K562 (cell line): ENCODE data around the gene PIK3CB. TPM values are rescaled to one million over a fixed set of nuclear protein-coding genes. Genes with fewer than 3 reads are reported as not detected.

ENCODE experiments used
- CBFB ChIP-seq: sonication (generic); formaldehyde crosslinking; IDR thresholded peaks from 2 replicates; pipeline ENCODE4 v1.4.0; 2020; ENCODE audit warnings: mild to moderate bottlenecking, missing genetic modification reagents
- EHMT2 ChIP-seq: fragments of 450-650 bp; IDR thresholded peaks from 2 replicates; pipeline ENCODE4 v1.6.1; 2018; ENCODE audit warnings: antibody characterized with exemption
- ELF2 ChIP-seq: fragments of 250-450 bp; sonication (Bioruptor Pico); IDR thresholded peaks from 2 replicates; pipeline ENCODE4 v1.5.0; 2021; ENCODE audit warnings: mild to moderate bottlenecking
- FOS ChIP-seq: IDR thresholded peaks from 3 replicates; pipeline ENCODE4 v1.6.1; 2011; ENCODE audit not compliant: insufficient read length; ENCODE audit errors: extremely low read depth
- HCFC1 ChIP-seq: IDR thresholded peaks from 2 replicates; pipeline ENCODE4 v1.6.1; 2012; ENCODE audit warnings: low read depth, low read length, improper control_type of control experiment
- HNRNPLL ChIP-seq: fragments of 200-400 bp; formaldehyde crosslinking; IDR thresholded peaks from 2 replicates; pipeline ENCODE4 v1.6.1; 2017; ENCODE audit warnings: low read length, low read depth, mild to moderate bottlenecking; ENCODE audit not compliant: poor library complexity, severe bottlenecking
- LEF1 ChIP-seq: fragments of 450-650 bp; IDR thresholded peaks from 2 replicates; pipeline ENCODE4 v1.6.1; 2016; ENCODE audit warnings: mild to moderate bottlenecking
- MCM3 ChIP-seq: fragments of 450-650 bp; IDR thresholded peaks from 2 replicates; pipeline ENCODE4 v1.6.1; 2016
- MTF1 ChIP-seq: fragments of 250-450 bp; sonication (Bioruptor Pico); IDR thresholded peaks from 2 replicates; pipeline ENCODE4 v1.9.0; 2021; ENCODE audit warnings: moderate library complexity, mild to moderate bottlenecking, inconsistent platforms, borderline replicate concordance
- NFIC ChIP-seq: fragments of 450-650 bp; IDR thresholded peaks from 2 replicates; pipeline ENCODE4 v1.6.1; 2017; ENCODE audit warnings: mild to moderate bottlenecking, inconsistent platforms
- NFYB ChIP-seq: IDR thresholded peaks from 2 replicates; pipeline ENCODE4 v1.6.1; 2011; ENCODE audit warnings: mild to moderate bottlenecking, moderate library complexity; ENCODE audit not compliant: insufficient read length; ENCODE audit errors: extremely low read depth
- RFX5 ChIP-seq: IDR thresholded peaks from 2 replicates; pipeline ENCODE4 v1.6.1; 2011; ENCODE audit warnings: low read depth, mild to moderate bottlenecking, improper control_type of control experiment, low read length
- SAFB2 ChIP-seq: fragments of 200-400 bp; formaldehyde crosslinking; IDR thresholded peaks from 2 replicates; pipeline ENCODE4 v1.6.1; 2018; ENCODE audit warnings: borderline replicate concordance, low read length, low read depth, moderate library complexity; ENCODE audit not compliant: severe bottlenecking
- SIX5 ChIP-seq, 2 experiments: IDR thresholded peaks; 2 replicates each; pipeline ENCODE4 v1.6.1; 2011; ENCODE audit warnings: low read length in 2 of 2, borderline replicate concordance in 1 of 2, low read depth in 1 of 2, mild to moderate bottlenecking in 1 of 2, moderate library complexity in 1 of 2; ENCODE audit not compliant: insufficient read depth in 1 of 2
- SMARCB1 ChIP-seq: IDR thresholded peaks from 2 replicates; pipeline ENCODE4 v1.6.1; 2011; ENCODE audit warnings: improper control_type of control experiment, low read depth; ENCODE audit not compliant: insufficient read length
- ZBTB8A ChIP-seq: fragments of 450-650 bp; IDR thresholded peaks from 2 replicates; pipeline ENCODE4 v1.6.1; 2018; ENCODE audit warnings: mild to moderate bottlenecking, moderate library complexity; ENCODE audit not compliant: partially characterized antibody
- ZFPM2 ChIP-seq: fragments of 250-450 bp; sonication (Bioruptor Pico); IDR thresholded peaks from 2 replicates; pipeline ENCODE4 v1.5.1; 2022; ENCODE audit warnings: mild to moderate bottlenecking
- ZNF134 ChIP-seq: fragments of 250-450 bp; sonication (Bioruptor Pico); conservative IDR thresholded peaks from 2 replicates; pipeline ENCODE4 v1.4.0; 2020
- ZNF23 ChIP-seq: fragments of 250-450 bp; sonication (Bioruptor Pico); IDR thresholded peaks from 2 replicates; pipeline ENCODE4 v1.4.0; 2020; ENCODE audit warnings: mild to moderate bottlenecking
- ZNF274 ChIP-seq: IDR thresholded peaks from 2 replicates; pipeline ENCODE4 v1.6.1; 2011; ENCODE audit warnings: low read depth, mild to moderate bottlenecking, low read length, moderate library complexity, borderline replicate concordance
- polyA plus RNA-seq, 8 experiments: library from polyadenylated mRNA; depleted of rRNA in 4 of 8; stranded (reverse) in 5 of 8; unstranded in 3 of 8; fragments of >200 nt; fragmentation: Nextera tagmentation in 2 of 8; fragmentation: Illumina TruSeq in 1 of 8; extraction: Ambion mirVana in 2 of 8; extraction: Trizol in 1 of 8; gene quantifications; 2 replicates each; pipeline versions ENCODE4 v1.2.1 to v1.2.3, GENCODE V29; 2011 to 2014; ENCODE audit warnings: inconsistent platforms in 1 of 8, missing spikeins in 1 of 8
- total RNA-seq, 7 experiments: library from RNA; depleted of rRNA in 6 of 7; stranded (reverse); fragments of >200 nt in 6 of 7; fragmentation: Illumina TruSeq in 2 of 7; extraction: Trizol in 2 of 7; gene quantifications; 2 replicates each; pipeline versions ENCODE4 v1.2.1 to v1.2.3, GENCODE V29; 2011 to 2021; ENCODE audit warnings: low replicate concordance in 1 of 7
- TF ChIP-seq, protein P1 (sequence below): fragments of 450-650 bp; IDR thresholded peaks from 2 replicates; pipeline ENCODE4 v1.6.1; 2016
- TF ChIP-seq, protein P2 (sequence below), 2 experiments: fragments of 150-350 bp in 1 of 2; IDR thresholded peaks; 2 replicates each; pipeline ENCODE4 v1.6.1; 2012 to 2016; ENCODE audit warnings: low read depth in 2 of 2, low read length in 2 of 2, mild to moderate bottlenecking in 1 of 2, moderate library complexity in 1 of 2
- TF ChIP-seq, protein P3 (sequence below): IDR thresholded peaks from 2 replicates; pipeline ENCODE4 v1.6.1; 2011; ENCODE audit warnings: borderline replicate concordance, low read depth, mild to moderate bottlenecking, moderate library complexity, low read length; ENCODE audit not compliant: insufficient read depth, poor library complexity, severe bottlenecking

The PIK3CB gene
- total and polyA plus RNA-seq, 9 of the 15 experiments (the other 6 are each of a cell fraction or from before 2014, with no cell fraction given) = 15.3 to 62.6 (median 28.3) TPM

DNA sequence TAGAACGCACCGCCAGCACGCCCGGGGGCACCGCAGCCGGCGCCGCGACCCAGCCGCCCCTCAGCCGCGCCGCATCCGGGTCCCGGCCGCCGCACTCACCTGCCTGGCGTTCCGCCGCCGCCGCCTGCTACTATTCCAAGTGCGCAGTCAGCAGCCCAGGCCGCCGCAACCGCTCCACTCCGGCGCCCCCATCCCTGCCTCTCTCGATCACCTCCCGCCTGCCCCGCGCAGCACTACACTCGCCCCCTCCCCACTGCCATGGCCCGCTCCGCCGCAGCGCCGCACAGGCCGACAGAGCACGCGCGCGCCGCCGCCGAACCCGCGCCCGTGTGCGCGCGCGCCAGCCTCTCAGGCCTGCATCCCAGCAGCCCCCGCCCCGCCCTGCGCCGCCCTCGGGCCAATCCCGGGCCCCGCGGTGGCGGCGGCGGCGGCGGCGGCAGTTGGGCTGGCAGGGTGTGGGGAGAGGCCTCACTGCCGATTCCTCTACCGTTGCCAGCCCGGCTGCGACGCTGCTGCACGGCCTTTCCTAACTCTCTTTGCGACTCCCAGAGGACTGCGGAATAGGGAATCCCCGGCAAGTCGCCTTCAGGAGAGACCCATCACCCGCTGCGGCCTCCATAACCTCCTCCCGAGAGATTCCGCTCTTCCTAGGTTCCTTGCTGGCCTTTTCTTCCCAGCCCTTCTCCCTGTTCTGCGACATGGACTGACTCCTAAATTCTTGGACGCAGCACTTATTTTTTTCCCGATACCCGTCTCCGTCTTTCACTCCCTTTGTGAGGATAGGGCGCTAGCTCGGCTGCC, at the start of gene PIK3CB (continued):
- TF ChIP-seq FOS = no peak
- no peak for TF ChIP-seq ZNF23 (CRISPR knock-in tag)
- 0 out of 2 replicates have a peak, but pooled peaks have one; percentile 13 for TF ChIP-seq LEF1
- TF ChIP-seq CBFB = no peak
- TF ChIP-seq SMARCB1 = no peak
- peak; percentile 73 for TF ChIP-seq HNRNPLL
- no peak for TF ChIP-seq ZNF274
- no peak for TF ChIP-seq HCFC1
- TF ChIP-seq EHMT2 = no peak
- no peak for TF ChIP-seq ZBTB8A
- no peak for TF ChIP-seq ZNF134 (CRISPR knock-in tag)
- TF ChIP-seq MCM3 = no peak
- TF ChIP-seq, protein P1, sequence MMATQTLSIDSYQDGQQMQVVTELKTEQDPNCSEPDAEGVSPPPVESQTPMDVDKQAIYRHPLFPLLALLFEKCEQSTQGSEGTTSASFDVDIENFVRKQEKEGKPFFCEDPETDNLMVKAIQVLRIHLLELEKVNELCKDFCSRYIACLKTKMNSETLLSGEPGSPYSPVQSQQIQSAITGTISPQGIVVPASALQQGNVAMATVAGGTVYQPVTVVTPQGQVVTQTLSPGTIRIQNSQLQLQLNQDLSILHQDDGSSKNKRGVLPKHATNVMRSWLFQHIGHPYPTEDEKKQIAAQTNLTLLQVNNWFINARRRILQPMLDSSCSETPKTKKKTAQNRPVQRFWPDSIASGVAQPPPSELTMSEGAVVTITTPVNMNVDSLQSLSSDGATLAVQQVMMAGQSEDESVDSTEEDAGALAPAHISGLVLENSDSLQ = no peak
- no peak for TF ChIP-seq NFYB
- TF ChIP-seq, protein P2, sequence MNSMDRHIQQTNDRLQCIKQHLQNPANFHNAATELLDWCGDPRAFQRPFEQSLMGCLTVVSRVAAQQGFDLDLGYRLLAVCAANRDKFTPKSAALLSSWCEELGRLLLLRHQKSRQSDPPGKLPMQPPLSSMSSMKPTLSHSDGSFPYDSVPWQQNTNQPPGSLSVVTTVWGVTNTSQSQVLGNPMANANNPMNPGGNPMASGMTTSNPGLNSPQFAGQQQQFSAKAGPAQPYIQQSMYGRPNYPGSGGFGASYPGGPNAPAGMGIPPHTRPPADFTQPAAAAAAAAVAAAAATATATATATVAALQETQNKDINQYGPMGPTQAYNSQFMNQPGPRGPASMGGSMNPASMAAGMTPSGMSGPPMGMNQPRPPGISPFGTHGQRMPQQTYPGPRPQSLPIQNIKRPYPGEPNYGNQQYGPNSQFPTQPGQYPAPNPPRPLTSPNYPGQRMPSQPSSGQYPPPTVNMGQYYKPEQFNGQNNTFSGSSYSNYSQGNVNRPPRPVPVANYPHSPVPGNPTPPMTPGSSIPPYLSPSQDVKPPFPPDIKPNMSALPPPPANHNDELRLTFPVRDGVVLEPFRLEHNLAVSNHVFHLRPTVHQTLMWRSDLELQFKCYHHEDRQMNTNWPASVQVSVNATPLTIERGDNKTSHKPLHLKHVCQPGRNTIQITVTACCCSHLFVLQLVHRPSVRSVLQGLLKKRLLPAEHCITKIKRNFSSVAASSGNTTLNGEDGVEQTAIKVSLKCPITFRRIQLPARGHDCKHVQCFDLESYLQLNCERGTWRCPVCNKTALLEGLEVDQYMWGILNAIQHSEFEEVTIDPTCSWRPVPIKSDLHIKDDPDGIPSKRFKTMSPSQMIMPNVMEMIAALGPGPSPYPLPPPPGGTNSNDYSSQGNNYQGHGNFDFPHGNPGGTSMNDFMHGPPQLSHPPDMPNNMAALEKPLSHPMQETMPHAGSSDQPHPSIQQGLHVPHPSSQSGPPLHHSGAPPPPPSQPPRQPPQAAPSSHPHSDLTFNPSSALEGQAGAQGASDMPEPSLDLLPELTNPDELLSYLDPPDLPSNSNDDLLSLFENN (IDR thresholded peaks at IDR 0.05; ENCODE audit: low read depth in 2 of 2, low read length in 2 of 2) = peak in 1 of 2 experiments; percentile 64; a peak in 1 of 4 replicates
- TF ChIP-seq ELF2 (CRISPR knock-in tag) = no peak; the same call in 1 of the 2 replicates
- TF ChIP-seq SIX5 (IDR thresholded peaks at IDR 0.05; ENCODE audit: borderline replicate concordance in 1 of 2, insufficient read depth in 1 of 2, low read depth in 1 of 2, low read length in 2 of 2) = no peak
- no peak for TF ChIP-seq SAFB2
- no peak for TF ChIP-seq RFX5
- no peak for TF ChIP-seq NFIC
- TF ChIP-seq ZFPM2 = no peak
- TF ChIP-seq, protein P3, sequence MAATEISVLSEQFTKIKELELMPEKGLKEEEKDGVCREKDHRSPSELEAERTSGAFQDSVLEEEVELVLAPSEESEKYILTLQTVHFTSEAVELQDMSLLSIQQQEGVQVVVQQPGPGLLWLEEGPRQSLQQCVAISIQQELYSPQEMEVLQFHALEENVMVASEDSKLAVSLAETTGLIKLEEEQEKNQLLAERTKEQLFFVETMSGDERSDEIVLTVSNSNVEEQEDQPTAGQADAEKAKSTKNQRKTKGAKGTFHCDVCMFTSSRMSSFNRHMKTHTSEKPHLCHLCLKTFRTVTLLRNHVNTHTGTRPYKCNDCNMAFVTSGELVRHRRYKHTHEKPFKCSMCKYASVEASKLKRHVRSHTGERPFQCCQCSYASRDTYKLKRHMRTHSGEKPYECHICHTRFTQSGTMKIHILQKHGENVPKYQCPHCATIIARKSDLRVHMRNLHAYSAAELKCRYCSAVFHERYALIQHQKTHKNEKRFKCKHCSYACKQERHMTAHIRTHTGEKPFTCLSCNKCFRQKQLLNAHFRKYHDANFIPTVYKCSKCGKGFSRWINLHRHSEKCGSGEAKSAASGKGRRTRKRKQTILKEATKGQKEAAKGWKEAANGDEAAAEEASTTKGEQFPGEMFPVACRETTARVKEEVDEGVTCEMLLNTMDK = no peak
- no peak for TF ChIP-seq MTF1 (CRISPR knock-in tag)
